HG03558 (cell line): Measurements from ENCODE around the gene NDUFS5.
"Not testable (repeated sequence)": the region's sequence is repeated elsewhere in the genome, so short reads cannot be mapped to it uniquely, and the experiment has no call there.

Experiments
- ATAC-seq: cut with Tn5 transposase; IDR thresholded peaks from one replicate; pipeline ENCODE4 v1.9.1; 2021; ENCODE audit warnings: moderate number of reproducible peaks; ENCODE audit not compliant: unreplicated experiment; ENCODE audit errors: extremely low read depth

Gene NDUFS5

DNA sequence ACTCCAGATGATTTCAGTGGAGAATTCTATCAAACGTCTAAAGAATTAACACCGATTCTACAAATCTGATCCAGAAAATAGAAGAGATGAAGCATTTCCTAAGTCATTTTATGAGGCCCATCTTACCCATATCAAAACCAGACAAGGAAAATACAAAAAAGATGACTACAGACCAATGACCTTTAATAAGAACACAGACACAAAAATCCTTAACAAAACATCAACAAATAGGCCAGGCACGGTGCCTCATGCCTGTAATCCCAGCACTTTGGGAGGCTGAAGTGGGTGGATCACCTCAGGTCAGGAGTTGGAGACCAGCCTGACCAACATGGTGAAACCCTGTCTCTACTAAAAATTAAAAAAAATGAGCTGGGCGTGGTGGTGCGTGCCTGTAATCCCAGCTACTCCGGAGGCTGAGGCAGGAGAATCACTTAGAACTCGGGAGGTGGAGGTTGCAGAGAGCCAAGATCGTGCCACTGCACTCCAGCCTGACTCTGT lies 29.1 kb downstream of the NDUFS5 start:
- not testable (repeated sequence) for ATAC-seq

DNA sequence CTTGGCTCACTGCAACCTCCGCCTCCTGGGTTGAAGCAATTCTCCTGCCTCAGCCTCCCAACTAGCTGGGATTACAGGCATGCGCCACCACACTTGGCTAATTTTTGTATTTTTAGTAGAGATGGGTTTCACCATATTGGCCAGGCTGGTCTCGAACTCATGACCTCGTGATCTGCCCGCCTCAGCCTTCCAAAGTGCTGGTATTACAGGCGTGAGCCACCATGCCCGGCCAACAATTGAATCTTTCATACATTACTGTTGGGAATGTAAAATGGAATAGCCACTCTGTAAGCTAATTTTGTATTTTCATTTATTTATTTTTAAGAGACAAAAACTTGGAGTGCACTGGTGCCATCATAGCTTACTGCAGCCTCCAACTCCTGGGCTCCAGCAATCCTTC lies 35.4 kb downstream of the NDUFS5 start:
- not testable (repeated sequence) for ATAC-seq

DNA sequence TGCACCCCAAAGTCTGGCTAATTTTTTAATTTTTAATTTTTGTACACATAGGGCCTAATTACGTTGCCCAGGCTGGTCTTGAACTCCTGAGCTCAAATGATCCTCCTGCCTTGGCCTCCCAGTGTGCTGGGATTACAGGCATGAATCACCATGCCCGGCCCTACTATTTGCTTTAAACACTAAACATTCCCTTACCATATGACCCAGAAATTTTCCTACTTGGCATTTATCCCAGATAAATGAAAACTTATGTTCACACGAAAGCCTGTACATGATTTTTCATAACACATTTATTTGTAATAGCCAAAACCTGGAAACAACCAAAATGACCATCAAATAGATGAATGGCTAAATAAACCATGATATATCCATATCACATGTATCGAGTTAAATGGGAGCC lies 35.8 kb downstream of the NDUFS5 start:
- ATAC-seq = no peak

DNA sequence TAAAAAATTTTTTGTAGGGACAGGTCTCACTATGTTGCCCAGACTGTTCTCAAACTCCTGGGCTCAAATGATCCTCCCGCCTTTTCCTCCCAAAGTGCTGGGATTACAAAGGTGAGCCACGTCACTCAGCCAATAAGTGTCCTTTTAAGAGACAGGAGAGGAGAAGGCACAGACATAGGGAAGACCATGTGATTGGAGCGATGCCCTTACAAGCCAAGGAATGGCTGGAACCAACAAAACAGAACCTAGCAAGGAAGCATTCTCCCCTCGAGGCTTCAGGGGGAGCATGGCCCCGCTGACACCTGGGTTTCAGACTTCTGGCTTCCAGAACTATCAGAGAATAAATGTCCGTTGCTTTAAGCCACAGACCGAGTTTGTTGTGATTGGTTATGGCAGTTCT lies 37.0 kb downstream of the NDUFS5 start:
- no peak for ATAC-seq

DNA sequence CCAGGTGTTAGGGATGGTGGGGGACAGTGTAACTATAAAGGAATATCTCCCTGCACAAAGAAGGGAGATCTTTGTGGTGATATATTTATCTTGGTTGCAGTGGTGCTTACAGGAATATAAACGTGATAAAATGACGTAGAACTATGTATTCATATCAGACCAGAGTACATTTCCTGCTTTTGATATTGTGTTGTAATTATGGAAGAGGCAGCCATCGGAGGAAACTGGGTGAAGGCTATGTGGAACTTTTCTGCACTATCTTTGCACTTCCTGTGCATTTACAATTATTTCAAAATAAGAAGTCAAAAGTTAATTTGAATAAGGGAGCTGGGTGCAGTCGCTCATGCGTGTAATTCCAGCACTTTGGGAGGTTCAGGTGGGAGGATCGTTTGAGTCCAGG lies 37.6 kb downstream of the NDUFS5 start:
- no peak for ATAC-seq

DNA sequence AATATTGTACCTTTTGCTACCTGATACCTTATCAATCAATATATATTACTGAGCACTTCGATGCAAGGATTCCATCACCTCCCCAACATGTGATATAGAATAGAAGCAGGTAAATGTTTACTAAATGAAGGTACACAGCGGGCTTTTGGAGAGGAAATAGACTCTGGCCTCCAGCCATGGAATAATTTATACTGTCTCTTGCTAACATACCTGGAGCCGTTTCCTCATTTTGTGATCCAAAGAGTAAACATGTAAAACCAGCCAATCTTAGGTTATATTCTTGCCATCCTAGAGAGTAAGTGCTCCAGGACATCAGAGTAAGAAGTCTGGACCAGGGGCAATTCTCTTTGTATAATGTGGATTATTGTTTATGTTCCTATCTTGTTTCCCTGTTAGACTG lies 39.4 kb downstream of the NDUFS5 start:
- no peak for ATAC-seq

DNA sequence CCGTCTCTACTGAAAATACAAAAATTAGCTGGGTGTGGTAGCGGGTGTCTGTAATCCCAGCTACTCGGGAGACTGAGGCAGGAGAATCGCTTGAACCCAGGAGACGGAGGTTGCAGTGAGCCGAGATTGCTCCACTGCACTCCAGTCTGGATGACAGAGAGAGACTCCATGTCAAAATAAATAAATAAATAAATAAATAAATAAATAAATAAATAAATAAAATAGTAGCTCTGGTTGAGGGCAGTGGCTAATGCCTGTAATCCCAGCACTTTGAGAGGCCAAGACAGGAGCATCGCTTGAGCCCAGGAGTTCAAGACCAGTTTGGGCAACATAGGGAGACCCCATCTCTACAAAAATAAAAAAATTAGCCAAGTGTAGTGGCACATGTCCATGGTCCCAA lies 42.1 kb downstream of the NDUFS5 start:
- not testable (repeated sequence) for ATAC-seq

DNA sequence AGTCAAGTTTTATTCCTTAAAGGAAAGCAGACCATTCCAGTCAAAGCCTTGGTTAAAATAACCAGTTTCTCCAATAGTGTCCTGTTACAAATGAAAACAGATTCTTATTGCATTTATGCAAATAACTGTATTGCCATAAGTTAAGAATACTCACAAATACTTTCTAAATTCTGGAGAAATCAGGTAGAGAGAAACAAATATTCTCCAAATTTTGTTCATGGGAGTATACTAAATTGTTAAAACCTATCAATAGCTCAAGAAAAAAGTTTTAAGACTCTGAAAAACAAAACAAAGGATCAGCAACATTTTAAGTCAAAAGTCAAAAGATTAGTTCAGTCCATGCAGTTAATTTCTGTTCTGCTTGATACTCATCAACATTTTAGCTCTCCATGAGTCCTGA lies 45.4 kb downstream of the NDUFS5 start:
- not testable (repeated sequence) for ATAC-seq

DNA sequence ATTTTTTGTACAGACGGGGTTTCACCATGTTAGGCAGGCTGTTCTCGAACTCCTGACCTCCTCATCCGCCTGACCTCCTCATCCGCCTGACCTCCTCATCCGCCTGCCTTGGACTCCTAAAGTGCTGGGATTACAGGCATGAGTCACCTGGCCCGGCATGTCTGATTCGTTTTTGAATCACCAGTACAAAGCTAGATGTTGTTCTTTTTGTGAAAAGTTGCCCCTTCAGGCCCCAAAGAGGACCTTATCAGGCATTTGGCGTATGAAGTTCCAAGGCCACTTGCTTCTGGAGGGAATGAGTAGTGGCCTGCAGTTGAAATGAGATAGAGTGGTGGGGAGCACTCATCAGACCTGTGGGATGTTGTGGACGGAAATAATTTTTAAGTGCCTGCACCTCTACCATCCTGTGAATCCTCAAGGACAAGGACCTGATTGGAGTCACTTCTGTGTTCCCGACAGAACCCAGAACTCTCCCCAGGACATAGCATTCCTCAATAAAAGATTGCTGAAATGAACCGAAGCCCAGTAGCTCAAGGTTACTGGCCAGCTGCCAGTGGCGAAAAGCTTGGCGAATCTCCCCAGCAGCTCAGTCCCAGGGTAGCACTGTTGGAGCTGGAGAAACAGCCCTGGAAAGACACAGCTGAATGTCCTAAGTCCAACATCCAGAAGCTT lies 50.1 kb downstream of the NDUFS5 start:
- ATAC-seq = no peak

DNA sequence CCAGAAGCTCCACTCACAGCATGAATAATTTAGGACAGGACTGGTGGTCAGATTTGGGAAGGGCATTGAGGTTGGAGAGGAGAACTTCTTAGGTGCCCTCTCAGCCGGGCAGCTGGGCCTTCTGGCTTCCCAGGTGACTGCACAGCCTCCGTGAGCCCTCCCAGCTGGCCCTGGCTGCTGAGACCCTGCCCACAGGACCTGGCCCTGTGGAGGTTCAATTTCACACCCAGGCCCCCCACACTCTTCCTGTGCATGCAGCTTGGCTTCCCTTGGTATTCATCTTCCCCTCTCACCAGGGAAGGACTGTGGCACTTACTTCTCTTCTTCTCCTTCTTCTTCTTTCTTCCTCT lies 50.6 kb downstream of the NDUFS5 start:
- ATAC-seq = no peak

DNA sequence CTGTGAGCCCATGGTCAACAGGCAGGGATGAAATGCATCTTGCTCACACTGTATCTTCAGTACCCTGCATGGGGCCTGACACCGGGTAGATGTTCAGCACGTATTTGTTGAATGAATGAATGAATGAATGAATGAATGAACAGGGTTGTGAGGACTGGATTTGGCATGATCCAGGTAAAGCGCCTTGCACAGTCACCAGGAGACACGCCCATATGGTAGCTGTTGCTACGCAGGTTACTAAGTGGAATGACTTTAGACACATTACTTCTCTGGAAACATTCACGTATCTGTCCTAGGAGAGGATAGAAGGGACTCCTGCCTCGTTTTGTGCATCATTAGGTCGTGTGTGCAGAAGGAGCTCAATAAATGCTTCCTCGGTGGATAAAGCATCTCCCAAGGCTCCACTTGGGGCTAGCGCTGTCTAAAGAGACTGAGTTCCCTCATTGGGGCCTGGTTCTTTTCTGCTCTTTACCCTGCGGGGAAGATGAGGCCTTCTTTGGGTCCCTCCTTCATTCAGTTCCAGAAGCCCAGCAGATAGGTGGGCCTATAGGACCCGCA lies 54.2 kb downstream of the NDUFS5 start:
- ATAC-seq = no peak

DNA sequence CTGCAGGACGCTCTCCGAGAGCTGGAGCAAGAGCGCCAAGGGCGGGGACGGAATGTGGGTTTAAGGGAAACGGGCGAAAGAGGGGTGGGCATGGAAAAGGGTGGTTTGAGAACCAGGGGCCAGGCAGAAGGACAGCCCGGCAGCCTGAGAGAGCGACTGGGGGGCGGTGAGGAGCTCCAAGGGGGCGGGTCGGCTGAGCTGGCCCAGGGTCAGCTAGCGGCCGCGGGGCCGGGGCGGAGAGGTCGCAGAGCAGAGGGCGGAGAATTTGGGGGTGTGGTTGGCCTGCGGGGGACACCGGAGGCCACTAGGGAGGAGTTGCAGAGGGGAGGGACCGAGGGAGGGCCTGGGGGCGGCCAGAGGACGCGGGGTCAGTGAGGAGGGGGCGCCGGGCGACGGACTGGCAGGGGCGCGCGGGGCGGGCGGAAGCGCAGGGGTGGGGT lies 54.7 kb downstream of the NDUFS5 start:
- no peak for ATAC-seq

DNA sequence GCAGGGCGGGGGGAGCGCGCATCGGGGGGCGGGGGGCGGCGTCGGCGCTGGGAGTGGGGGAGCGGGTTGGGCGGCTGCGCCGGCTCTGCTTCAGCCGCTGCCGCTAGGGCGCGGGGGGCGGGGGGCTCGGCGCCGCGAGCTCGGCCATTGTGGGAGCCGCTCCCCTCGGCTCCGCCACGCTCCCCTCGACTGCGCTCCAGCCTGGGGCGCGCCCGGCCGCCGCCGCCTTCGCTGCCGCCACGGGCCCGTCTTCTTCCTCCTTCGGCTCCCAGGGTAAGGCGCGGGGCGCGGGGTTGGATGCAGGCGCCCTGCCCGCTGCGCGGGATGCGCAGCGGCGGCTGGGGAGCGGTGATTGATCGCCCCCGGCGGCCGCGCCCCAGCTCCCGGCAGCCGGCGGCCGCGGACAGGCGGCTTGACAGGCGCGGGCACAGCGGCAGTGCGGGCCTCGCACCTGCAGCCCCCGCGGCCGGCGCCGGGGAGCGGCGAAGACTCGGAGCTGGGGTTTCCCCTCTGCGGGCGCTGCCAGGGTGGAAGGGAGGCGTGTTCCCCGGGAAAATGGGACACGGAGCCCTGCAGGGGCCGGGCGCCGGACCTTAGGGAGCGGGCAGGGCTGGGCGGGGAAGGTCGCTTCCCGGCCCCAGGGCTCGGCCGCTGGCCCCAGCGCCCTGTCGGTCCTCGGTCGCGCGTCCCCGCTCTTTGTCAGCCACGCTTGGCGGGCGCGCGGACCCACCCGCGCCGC lies 55.3 kb downstream of the NDUFS5 start:
- ATAC-seq = no peak

DNA sequence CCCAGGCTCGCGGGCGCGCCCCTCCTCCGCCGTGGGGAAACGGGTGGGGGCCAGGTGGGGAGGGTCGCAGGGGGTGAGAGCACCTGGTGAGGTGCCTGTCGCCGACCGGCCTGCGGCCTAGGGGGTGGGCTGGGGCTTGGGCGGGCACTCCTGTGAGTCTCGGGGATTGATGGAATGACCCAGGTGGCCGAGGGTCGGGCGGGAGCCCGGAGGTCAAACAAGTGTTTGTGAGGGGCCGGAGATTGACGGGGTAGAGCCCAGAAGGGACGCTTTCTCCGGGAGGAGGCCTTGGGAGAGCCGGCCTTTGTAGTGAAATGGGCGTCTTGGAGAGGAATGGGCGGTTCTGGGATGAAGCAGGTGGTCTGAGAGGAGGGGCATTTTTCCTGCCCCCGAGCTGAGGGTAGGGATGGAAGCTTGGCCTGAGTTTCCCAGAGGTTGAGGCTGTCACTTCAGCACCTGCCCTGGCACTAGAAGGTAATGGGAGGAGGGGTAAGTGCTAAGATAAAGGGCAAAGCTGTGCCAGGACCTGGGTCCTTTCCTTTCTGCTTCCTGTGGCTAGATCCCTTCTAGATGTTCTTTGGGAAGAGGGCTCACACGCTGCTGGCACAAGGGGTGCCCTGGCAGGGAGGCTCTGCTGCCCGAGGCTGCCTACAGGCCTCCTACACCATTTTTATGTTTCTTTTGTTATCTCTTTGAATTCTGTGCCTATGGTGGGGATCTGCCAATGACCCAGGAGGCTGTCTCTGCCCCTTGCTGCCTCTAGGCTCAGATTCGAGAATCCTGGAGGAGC lies 56.1 kb downstream of the NDUFS5 start:
- no peak for ATAC-seq

DNA sequence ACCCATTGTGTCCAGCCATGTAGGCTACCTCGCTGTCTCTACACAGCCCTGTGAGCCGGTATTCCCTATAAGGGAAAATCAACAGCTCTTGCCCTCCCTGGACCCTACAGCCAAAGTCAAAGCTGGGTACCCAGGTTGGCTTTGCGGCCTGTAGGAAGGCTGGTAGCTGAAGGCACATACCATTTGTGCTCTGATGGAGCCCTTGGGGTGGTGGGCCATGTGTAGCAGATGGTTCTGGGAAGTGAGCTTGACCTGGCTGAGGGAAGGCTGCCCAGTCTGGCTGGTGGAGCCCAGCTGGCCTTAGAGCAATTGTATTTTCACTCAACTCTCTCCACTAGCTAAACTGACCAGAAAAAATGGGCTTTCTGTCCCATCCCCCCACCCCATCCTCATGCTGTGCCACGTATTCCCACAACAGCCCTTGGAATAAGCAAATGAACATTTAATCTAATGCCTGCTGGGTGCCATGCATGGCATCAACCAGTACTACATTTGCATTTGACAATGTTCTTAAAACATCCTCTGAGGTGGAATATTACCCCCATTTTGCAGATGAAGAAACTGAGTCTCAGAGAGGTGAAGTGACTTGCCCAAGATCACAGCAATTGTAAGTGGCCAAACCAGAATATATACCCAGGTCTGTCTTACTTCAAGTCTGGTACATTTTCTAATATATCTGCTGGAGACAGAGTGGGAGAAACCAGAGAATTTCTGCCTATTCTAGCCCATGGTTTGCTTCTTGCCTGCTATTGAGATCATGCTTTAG lies 56.8 kb downstream of the NDUFS5 start:
- ATAC-seq = no peak

DNA sequence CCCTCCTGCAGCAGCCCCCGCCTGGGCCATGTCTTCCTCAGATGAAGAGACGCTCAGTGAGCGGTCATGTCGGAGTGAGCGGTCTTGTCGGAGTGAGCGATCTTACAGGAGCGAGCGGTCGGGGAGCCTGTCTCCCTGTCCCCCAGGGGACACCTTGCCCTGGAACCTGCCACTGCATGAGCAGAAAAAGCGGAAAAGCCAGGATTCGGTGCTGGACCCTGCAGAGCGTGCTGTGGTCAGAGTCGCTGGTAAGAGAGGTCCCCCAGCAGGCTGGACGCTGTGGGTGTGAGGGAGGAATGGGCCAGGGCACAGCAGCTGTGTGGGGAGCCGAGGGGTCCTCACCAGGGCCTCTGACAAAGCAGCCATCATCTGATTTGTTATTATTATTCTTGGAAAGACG lies 58.0 kb downstream of the NDUFS5 start:
- ATAC-seq = no peak
